Subcutaneous adipose tissue (tissue), 4 donors: ENCODE data around the gene BCL2. TPM values are rescaled to one million over a fixed set of nuclear protein-coding genes. Genes with fewer than 3 reads are reported as not detected.

Source experiments
- CTCF ChIP-seq: fragments of 450-650 bp; IDR thresholded peaks from one replicate; pipeline ENCODE4 v1.5.1; 2016; ENCODE audit warnings: low read depth, mild to moderate bottlenecking, control low read depth, antibody characterized with exemption, moderate library complexity
- total RNA-seq, 4 donors: library from RNA; depleted of rRNA; stranded (reverse); fragments of >200 nt; gene quantifications; one replicate each; pipeline ENCODE4 v1.1.0, GENCODE V29; 2016

BCL2 gene
- total RNA-seq, 4 donors from 2014 or later = 50.3 to 82.5 (median 55.9) TPM

- no peak for TF ChIP-seq CTCF
Measured at GRCh38 chr18:63148449-63149301, 170.9 kb downstream of the BCL2 start.

GRCh38 chr18:63147973-63148372 lies 171.6 kb downstream of the BCL2 start:
- no peak for TF ChIP-seq CTCF

- no peak for TF ChIP-seq CTCF
Measured at GRCh38 chr18:63146828-63147409, 172.7 kb downstream of the BCL2 start.

- no peak for TF ChIP-seq CTCF
Measured at GRCh38 chr18:63145851-63146555, 173.6 kb downstream of the BCL2 start.

GRCh38 chr18:63145166-63145850 lies 174.3 kb downstream of the BCL2 start:
- no peak for TF ChIP-seq CTCF

- no peak for TF ChIP-seq CTCF
Measured at GRCh38 chr18:63144748-63145147, 174.8 kb downstream of the BCL2 start.
